H1 (cell line): ENCODE data around the gene FGFBP1.

Source experiments
- ASH2L ChIP-seq: fragments of 200-600, 300-600 bp; sonication (generic); IDR thresholded peaks from one replicate; pipeline ENCODE4 v1.7.1; 2017; ENCODE audit warnings: low read length
- CTBP2 ChIP-seq: IDR thresholded peaks from 2 replicates; pipeline ENCODE4 v1.7.0; 2011; ENCODE audit warnings: borderline replicate concordance, mild to moderate bottlenecking, moderate library complexity, mixed read lengths, low read length; ENCODE audit not compliant: insufficient read depth, insufficient read length
- CTCF ChIP-seq, 3 experiments: IDR thresholded peaks; 1 replicate in 2 of 3; 2 replicates in 1 of 3; pipeline versions ENCODE4 v1.5.1 to v1.6.1; 2011; ENCODE audit warnings: low read length in 3 of 3, mild to moderate bottlenecking in 3 of 3, inconsistent platforms in 2 of 3, low read depth in 1 of 3, moderate library complexity in 1 of 3; ENCODE audit not compliant: insufficient read depth in 1 of 3; ENCODE audit errors: control extremely low read depth in 1 of 3
- EZH2 ChIP-seq: fragments of 200-600 bp; sonication (generic); IDR thresholded peaks from 2 replicates; pipeline ENCODE4 v1.7.1; 2012; ENCODE audit warnings: low read depth, mild to moderate bottlenecking, moderate library complexity, low read length, inconsistent platforms; ENCODE audit not compliant: severe bottlenecking
- FOSL1 ChIP-seq: IDR thresholded peaks from 2 replicates; pipeline ENCODE4 v1.6.1; 2011; ENCODE audit warnings: mild to moderate bottlenecking, low read depth, low read length, moderate library complexity; ENCODE audit not compliant: insufficient read depth
- NRF1 ChIP-seq: IDR thresholded peaks from 2 replicates; pipeline ENCODE4 v1.6.1; 2011; ENCODE audit warnings: mild to moderate bottlenecking, low read depth, low read length, improper control_type of control experiment
- RAD21 ChIP-seq, 2 experiments: IDR thresholded peaks in 1 of 2; conservative IDR thresholded peaks in 1 of 2; 2 replicates each; pipeline ENCODE4 v1.6.1; 2011; ENCODE audit warnings: low read depth in 2 of 2, low read length in 2 of 2, improper control_type of control experiment in 1 of 2, inconsistent platforms in 1 of 2, mild to moderate bottlenecking in 1 of 2, moderate library complexity in 1 of 2
- TAF1 ChIP-seq: IDR thresholded peaks from 2 replicates; pipeline ENCODE4 v1.6.1; 2011; ENCODE audit warnings: mild to moderate bottlenecking, low read depth, low read length
- TEAD4 ChIP-seq: IDR thresholded peaks from 2 replicates; pipeline ENCODE4 v1.6.1; 2012; ENCODE audit warnings: low read depth, low read length, inconsistent platforms, mixed read lengths

- TF ChIP-seq CTCF (IDR thresholded peaks at IDR 0.05; ENCODE audit: control extremely low read depth in 1 of 3, insufficient read depth in 1 of 3, low read depth in 1 of 3, low read length in 3 of 3) (peak in 1 of 3 experiments; percentile 21; a peak in 1 of 4 replicates), TAF1 (no peak), RAD21 (IDR thresholded peaks at IDR 0.05 in 1 of 2, conservative IDR thresholded peaks at IDR 0.05 in 1 of 2; ENCODE audit: low read depth in 2 of 2, low read length in 2 of 2) (peak in 1 of 2 experiments; percentile 34; a peak in 1 of 4 replicates), FOSL1 (no peak), TEAD4 (no peak), NRF1 (no peak), ASH2L (no peak), CTBP2 (no peak), EZH2 (no peak)
Observed at GRCh38 chr4:15955670-15956069, 17.1 kb upstream of the FGFBP1 start.
